GM23338 (cell line): Measurements from ENCODE around the gene SLCO4A1. TPM values are rescaled to one million over a fixed set of nuclear protein-coding genes. Genes with fewer than 3 reads are reported as not detected.

Source experiments
- ATAC-seq: fragments of 200-7000 bp; cut with Tn5 transposase; 3 replicates; pipeline ENCODE4 v1.9.1; 2020
- DNase-seq: peaks from one replicate; pipeline ENCODE4 v3.0.0-alpha.2; 2015; ENCODE audit warnings: low spot score
- H2AFZ ChIP-seq: fragments of 200-600 bp; sonication (generic); 2 replicates; pipeline ENCODE4 v1.8.0; 2016; ENCODE audit warnings: antibody characterized with exemption, mild to moderate bottlenecking, moderate library complexity
- H3F3A ChIP-seq: fragments of 200-600 bp; sonication (generic); replicated peaks from 2 replicates; pipeline ENCODE4 v1.8.0; 2017; ENCODE audit warnings: antibody characterized with exemption, mixed run types, low read depth
- H3K27ac ChIP-seq: fragments of 200-600 bp; sonication (generic); 2 replicates; pipeline ENCODE4 v1.6.1; 2016; ENCODE audit warnings: low read depth
- H3K27me3 ChIP-seq: fragments of 200-600 bp; sonication (generic); 2 replicates; pipeline ENCODE4 v1.8.0; 2016; ENCODE audit warnings: mild to moderate bottlenecking, mixed run types, moderate library complexity; ENCODE audit not compliant: insufficient read depth
- H3K36me3 ChIP-seq: fragments of 200-600 bp; sonication (generic); 2 replicates; pipeline ENCODE4 v1.8.0; 2016; ENCODE audit warnings: mild to moderate bottlenecking; ENCODE audit not compliant: insufficient read depth
- H3K4me1 ChIP-seq: fragments of 200-600 bp; sonication (generic); 2 replicates; pipeline ENCODE4 v1.8.0; 2016; ENCODE audit warnings: mild to moderate bottlenecking, moderate library complexity; ENCODE audit not compliant: insufficient read depth
- H3K4me2 ChIP-seq: fragments of 200-600 bp; sonication (generic); 2 replicates; pipeline ENCODE4 v1.7.1; 2017; ENCODE audit warnings: mixed run types
- H3K4me3 ChIP-seq: fragments of 200-600 bp; sonication (generic); 2 replicates; pipeline ENCODE4 v1.6.1; 2016; ENCODE audit warnings: mixed run types
- H3K79me2 ChIP-seq: fragments of 200-600 bp; sonication (generic); replicated peaks from 2 replicates; pipeline ENCODE4 v1.8.0; 2017; ENCODE audit warnings: mild to moderate bottlenecking; ENCODE audit not compliant: insufficient read depth
- H3K9me2 ChIP-seq: fragments of 200-600 bp; sonication (generic); 2 replicates; pipeline ENCODE4 v1.8.0; 2017; ENCODE audit not compliant: insufficient read depth
- H4K20me1 ChIP-seq: fragments of 200-600 bp; sonication (generic); replicated peaks from 2 replicates; pipeline ENCODE4 v1.8.0; 2017; ENCODE audit warnings: mild to moderate bottlenecking; ENCODE audit not compliant: insufficient read depth
- H3K27ac Mint-ChIP-seq: 2 replicates; pipeline ENCODE4 v1.8.0; 2020; ENCODE audit warnings: inconsistent platforms, mild to moderate bottlenecking, moderate library complexity, mixed read lengths
- H3K27me3 Mint-ChIP-seq: 3 replicates; pipeline ENCODE4 v1.8.0; 2022; ENCODE audit warnings: low read depth, mild to moderate bottlenecking, moderate library complexity, mixed read lengths, inconsistent platforms; ENCODE audit not compliant: insufficient read depth, poor library complexity
- H3K36me3 Mint-ChIP-seq: 3 replicates; pipeline ENCODE4 v1.8.0; 2021; ENCODE audit warnings: low read depth, mild to moderate bottlenecking, inconsistent platforms, moderate library complexity, mixed read lengths
- H3K4me1 Mint-ChIP-seq: 3 replicates; pipeline ENCODE4 v1.8.0; 2020; ENCODE audit warnings: mild to moderate bottlenecking, inconsistent platforms, mixed read lengths
- H3K4me3 Mint-ChIP-seq: 3 replicates; pipeline ENCODE4 v1.8.0; 2021; ENCODE audit warnings: moderate library complexity, mild to moderate bottlenecking, inconsistent platforms, mixed read lengths
- H3K9me3 Mint-ChIP-seq: 3 replicates; pipeline ENCODE4 v1.8.0; 2020; ENCODE audit warnings: moderate library complexity, mild to moderate bottlenecking, inconsistent platforms, mixed read lengths
- CTCF ChIP-seq, 2 experiments: fragments of 200-600 bp in 1 of 2; sonication (generic) in 1 of 2; conservative IDR thresholded peaks; 2 replicates each; pipeline versions ENCODE4 v1.5.1 to v1.6.1; 2016 to 2017; ENCODE audit warnings: antibody characterized with exemption in 2 of 2, low read depth in 2 of 2, mild to moderate bottlenecking in 2 of 2, moderate library complexity in 1 of 2
- ETS1 ChIP-seq: IDR thresholded peaks from 2 replicates; pipeline ENCODE4 v1.6.1; 2016; ENCODE audit warnings: antibody characterized with exemption
- EZH2 ChIP-seq: fragments of 200-600 bp; sonication (generic); IDR thresholded peaks from one replicate; pipeline ENCODE4 v1.8.0; 2017; ENCODE audit warnings: antibody characterized with exemption, mild to moderate bottlenecking, low read depth; ENCODE audit not compliant: unreplicated experiment
- EZH2phosphoT487 ChIP-seq: fragments of 200-600 bp; sonication (generic); IDR thresholded peaks from one replicate; pipeline ENCODE4 v1.8.1; 2018; ENCODE audit warnings: antibody characterized with exemption; ENCODE audit not compliant: unreplicated experiment
- JUNB ChIP-seq: IDR thresholded peaks from one replicate; pipeline ENCODE4 v1.6.1; 2016; ENCODE audit warnings: antibody characterized with exemption; ENCODE audit not compliant: unreplicated experiment
- NANOG ChIP-seq: IDR thresholded peaks from 2 replicates; pipeline ENCODE4 v1.6.1; 2016; ENCODE audit warnings: antibody characterized with exemption, borderline replicate concordance
- POLR2AphosphoS5 ChIP-seq: IDR thresholded peaks from 2 replicates; pipeline ENCODE4 v1.6.1; 2016; ENCODE audit warnings: antibody characterized with exemption, low read depth
- REST ChIP-seq: IDR thresholded peaks from one replicate; pipeline ENCODE4 v1.6.1; 2018; ENCODE audit warnings: antibody characterized with exemption; ENCODE audit not compliant: unreplicated experiment
- ZNF114 ChIP-seq: fragments of 250-450 bp; sonication (Bioruptor Pico); IDR thresholded peaks from 2 replicates; pipeline ENCODE4 v1.5.0; 2020; ENCODE audit warnings: mild to moderate bottlenecking, moderate library complexity
- ZNF462 ChIP-seq: fragments of 250-450 bp; sonication (Bioruptor Pico); IDR thresholded peaks from 2 replicates; pipeline ENCODE4 v1.5.0; 2020; ENCODE audit warnings: mild to moderate bottlenecking, moderate library complexity
- polyA plus RNA-seq: library from polyadenylated mRNA; unstranded; fragments of >200 nt; fragmentation: Nextera tagmentation; extraction: Ambion mirVana; gene quantifications from 2 replicates; pipeline ENCODE4 v1.2.1, GENCODE V29; 2016
- total RNA-seq: library from RNA; depleted of rRNA; stranded (reverse); fragments of >200 nt; shearing (Covaris generic); gene quantifications from 2 replicates; pipeline ENCODE4 v1.2.3, GENCODE V29; 2014

SLCO4A1 gene
- total and polyA plus RNA-seq, 2 experiments from 2014 or later, result 28.5 to 41.6 TPM

GRCh38 chr20:62697468-62697912 is 55.2 kb downstream of the SLCO4A1 start:
- Mint-ChIP-seq H3K9me3 (no peaks in the 10 kb centered on the region), H3K27ac (no peak overlapping the region), H3K36me3 (no peaks in the 10 kb centered on the region), H3K27me3 (peaks cover 8% of the 10 kb centered on the region), H3K4me1 (no peaks in the 10 kb centered on the region), H3K4me3 (no peak overlapping the region)
- no peak for TF ChIP-seq JUNB
- no peaks in the 10 kb centered on the region for H3K9me2 ChIP-seq
- no peak overlapping the region for H3K27ac ChIP-seq
- no peak for DNase-seq
- no peaks in the 10 kb centered on the region for H3K27me3 ChIP-seq
- H3K79me2 ChIP-seq, result no peaks in the 10 kb centered on the region
- H3K4me1 ChIP-seq, result no peaks in the 10 kb centered on the region
- H3K4me2 ChIP-seq, result no peak overlapping the region
- H3K36me3 ChIP-seq, result no peaks in the 10 kb centered on the region
- H4K20me1 ChIP-seq, result no peaks in the 10 kb centered on the region
- no peak overlapping the region for H3K4me3 ChIP-seq
- H3F3A ChIP-seq, result no peaks in the 10 kb centered on the region
- no peak for ATAC-seq
- H2AFZ ChIP-seq, result no peak overlapping the region

GRCh38 chr20:62698231-62698630 is 55.9 kb downstream of the SLCO4A1 start:
- Mint-ChIP-seq H3K27me3 (peaks cover 9% of the 10 kb centered on the region), H3K9me3 (no peaks in the 10 kb centered on the region), H3K4me3 (no peak overlapping the region), H3K36me3 (no peaks in the 10 kb centered on the region), H3K4me1 (no peaks in the 10 kb centered on the region), H3K27ac (no peak overlapping the region)
- Histone ChIP-seq H3K36me3 (no peaks in the 10 kb centered on the region), H3K4me1 (no peaks in the 10 kb centered on the region), H4K20me1 (no peaks in the 10 kb centered on the region), H3K4me3 (no peak overlapping the region), H2AFZ (no peak overlapping the region), H3F3A (no peaks in the 10 kb centered on the region), H3K27ac (no peak overlapping the region), H3K9me2 (no peaks in the 10 kb centered on the region), H3K27me3 (no peaks in the 10 kb centered on the region), H3K79me2 (no peaks in the 10 kb centered on the region), H3K4me2 (no peak overlapping the region)
- ATAC-seq (no peak), DNase-seq (no peak)
- TF ChIP-seq POLR2AphosphoS5 (no peak), EZH2phosphoT487 (no peak), NANOG (no peak), EZH2 (no peak), CTCF (conservative IDR thresholded peaks at IDR 0.05; ENCODE audit: low read depth in 2 of 2) (no peak), ZNF462 (CRISPR knock-in tag) (no peak), ETS1 (no peak), JUNB (no peak), REST (no peak), ZNF114 (CRISPR knock-in tag) (no peak)
